Measurements from ENCODE around the gene HYDIN.

DNA sequence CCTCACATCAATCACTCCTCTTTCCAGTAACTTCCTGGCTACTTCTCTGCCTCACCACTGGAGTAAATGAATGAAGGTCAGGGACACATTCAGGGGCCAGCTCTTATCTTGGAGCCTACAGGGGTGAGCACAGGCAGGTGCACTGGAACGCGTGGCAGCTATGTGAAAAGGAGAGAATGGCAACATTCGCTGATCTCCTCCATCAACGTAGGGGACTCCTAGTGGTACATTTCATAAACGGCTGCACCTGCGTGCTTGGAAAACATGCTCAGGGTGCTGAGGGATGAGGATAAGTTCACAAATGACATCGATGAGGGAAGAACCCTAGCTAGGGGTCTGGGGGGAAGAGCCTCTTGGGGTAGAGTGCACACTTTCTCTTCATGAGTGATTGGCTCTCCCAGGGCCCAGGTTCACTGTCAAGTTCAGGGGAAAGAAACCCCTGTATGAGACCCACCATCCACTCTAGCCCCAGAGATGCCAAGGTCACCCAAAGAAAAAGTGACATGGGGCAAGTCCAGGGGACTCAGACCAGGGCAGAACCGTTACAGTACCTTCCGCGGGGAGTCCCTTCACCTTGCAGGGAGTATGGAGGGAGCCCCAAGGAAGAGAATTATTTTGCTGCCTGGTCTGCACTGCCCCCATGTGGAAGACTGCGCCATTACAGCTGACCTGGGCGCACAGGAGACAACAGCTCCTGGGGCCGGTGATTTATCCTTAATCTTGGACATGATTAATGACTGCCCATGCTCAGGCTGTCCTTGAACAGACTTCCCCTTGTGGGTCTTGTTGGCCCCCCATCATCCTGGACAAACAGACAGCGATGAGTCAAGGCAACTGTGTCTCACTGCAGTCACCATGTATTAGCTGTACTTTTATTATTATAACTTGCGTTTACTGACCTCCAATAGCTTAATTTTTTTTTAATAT is 459.6 kb downstream of the HYDIN start:
- TF ChIP-seq, protein P1, sequence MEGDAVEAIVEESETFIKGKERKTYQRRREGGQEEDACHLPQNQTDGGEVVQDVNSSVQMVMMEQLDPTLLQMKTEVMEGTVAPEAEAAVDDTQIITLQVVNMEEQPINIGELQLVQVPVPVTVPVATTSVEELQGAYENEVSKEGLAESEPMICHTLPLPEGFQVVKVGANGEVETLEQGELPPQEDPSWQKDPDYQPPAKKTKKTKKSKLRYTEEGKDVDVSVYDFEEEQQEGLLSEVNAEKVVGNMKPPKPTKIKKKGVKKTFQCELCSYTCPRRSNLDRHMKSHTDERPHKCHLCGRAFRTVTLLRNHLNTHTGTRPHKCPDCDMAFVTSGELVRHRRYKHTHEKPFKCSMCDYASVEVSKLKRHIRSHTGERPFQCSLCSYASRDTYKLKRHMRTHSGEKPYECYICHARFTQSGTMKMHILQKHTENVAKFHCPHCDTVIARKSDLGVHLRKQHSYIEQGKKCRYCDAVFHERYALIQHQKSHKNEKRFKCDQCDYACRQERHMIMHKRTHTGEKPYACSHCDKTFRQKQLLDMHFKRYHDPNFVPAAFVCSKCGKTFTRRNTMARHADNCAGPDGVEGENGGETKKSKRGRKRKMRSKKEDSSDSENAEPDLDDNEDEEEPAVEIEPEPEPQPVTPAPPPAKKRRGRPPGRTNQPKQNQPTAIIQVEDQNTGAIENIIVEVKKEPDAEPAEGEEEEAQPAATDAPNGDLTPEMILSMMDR (conservative IDR thresholded peaks at IDR 0.05) = peak; percentile 96
- TF ChIP-seq ZFX (IDR thresholded peaks at IDR 0.05) = no peak
